GM21786 (cell line): ENCODE results near the gene RTL10.

Source experiments
- ATAC-seq: cut with Tn5 transposase; IDR thresholded peaks from one replicate; pipeline ENCODE4 v1.9.1; 2021; ENCODE audit not compliant: unreplicated experiment

RTL10 gene

DNA sequence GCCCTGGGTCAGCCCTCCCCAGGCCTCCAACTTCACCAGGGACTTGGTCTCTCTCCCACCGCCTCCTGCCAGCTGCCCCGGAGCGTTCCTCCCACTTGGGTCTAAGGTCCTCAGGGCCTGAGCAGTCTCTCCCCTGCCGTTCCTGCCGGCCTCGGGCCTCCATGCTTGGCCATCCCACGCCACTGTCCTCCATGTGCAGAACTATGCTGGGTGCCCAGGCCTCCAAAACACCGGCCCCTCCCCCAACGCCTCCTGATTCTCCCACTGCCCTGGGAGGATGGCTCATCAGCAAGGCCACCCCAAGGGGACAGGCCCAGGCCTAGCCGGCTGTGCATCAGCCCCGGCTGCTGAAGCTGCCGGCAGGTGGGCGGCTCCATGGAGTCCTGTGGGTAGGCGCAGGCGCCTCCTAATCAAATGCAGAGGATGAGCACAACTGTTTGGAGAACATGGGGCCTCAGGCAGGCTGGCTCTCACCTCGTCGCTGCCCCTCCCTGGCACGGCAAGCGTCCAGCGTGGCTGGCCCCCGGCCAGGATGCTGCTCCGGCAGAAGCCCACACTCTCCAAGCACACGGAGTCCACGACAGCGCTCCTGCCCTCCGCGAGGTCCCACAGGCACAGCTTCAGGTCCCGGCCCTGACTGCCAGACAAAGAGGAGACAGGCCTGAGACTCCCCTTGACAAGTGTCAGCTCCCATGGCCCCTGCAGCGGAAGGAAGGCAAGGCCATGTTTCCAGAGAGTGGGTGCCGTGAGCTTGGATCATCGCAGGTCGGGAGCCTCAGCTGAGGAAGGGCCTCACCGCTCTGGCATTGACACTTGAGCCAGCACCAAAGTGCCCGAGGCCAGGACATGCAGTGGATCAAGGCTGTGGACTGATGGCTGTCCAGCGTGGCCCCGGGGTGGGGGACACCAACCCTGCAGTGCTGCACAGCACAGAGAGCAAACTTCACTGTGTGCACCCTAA is 42.6 kb downstream of the RTL10 start:
- ATAC-seq = no peak

DNA sequence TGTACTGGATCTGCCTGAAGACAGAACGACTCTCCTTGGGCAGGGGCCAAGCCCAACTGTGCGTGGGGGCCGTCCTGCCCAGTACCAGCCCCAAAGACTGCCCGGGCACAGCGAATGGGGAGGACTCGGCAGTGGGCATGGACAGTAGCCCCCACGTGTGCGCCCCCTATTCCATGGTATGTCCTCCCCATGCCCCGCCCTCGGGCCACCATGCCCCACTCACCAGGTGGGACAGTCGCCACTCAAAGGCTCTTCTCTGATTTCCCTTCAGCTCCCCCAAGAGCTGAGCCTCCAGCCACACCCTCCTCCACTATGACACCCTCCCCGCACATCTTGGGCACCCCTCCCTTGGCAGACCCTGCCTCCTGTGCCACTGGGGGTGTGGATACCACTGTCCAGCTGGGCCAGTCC is 43.5 kb downstream of the RTL10 start:
- ATAC-seq = no peak

DNA sequence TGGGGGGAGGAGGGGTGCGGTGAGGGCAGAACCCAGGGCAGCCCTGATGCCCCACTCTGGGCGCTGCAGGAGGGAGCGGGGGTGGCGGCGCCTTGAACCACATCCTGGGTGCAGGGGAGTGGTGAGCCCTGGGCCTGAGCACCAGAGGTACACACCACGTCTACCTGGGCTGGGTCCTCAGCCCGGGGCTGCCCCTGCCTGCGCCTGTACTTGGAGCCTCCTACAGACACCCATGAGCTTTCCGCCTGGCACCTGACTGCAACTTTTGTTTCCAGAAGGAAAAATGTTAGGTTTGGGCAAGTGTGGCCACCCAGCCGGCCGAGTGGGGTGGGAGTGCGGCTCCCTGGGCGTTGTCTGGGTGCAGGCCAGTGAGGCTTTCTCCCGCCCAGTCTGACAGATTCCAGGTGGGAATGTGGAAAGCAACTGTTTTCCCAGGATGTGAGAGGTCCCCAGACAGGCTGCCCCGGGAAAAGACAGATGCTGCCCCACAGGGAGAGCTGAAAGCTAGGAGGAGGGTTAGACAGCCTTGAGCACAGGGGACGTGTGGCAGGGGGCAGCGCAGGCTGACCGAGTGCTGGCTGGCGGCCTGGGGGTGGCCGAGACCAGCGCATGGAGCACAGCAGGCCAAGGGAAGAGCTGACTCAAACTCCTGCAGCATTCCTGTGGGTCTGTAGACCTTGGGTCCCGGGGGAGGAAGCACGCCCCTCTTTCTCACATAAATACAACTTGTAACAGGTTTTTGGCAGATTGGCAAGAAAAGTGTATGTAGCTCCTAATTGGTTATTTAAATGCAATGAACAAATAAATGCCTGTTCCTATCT is 44.1 kb downstream of the RTL10 start:
- no peak for ATAC-seq

DNA sequence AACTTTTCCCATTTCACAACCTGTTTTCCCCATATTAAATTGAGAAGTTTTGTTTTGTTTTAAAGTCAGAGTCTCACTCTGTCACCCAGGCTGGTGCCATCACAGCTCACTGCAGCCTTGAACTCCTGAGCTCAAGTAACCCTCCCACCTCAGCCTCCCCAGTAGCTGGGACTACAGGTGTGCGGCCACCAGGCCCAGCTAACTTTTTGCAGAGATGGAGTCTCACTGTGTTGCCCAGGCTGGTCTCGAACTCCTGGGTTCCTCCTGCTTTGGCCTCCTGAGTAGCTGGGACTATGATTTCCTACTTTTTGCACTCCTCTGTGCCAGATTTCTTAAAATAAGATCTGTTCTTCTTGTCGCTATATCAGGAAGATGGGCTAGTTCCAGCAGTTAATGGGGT is 44.9 kb downstream of the RTL10 start:
- ATAC-seq = no peak

DNA sequence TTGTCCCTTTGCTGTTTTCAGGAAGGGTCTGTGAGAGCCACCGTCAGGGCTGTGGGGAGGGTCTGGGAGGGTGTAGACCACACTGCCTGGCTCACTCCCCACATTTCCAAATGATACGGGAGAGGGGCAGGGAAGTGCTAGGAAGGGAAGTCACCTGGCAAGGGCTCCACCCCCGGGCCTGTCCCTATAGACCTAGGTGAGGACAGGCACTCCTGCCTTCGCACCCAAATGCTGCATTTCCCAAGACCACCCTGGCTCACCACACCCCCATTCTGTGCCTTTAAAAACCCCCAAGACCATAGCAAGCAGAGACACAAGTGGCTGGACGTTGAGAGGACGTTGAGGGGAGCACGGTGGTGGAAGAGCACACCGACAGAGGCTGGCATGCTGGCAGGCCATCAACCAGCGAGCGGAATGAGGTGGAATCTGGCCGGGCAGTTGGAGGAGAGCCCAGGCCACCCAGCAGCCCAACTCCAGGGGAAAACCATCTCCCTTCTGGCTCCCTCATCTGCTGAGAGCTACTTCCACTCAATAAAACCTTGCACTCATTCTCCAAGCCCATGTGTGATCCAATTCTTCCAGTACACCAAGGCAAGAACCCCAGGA is 45.7 kb downstream of the RTL10 start:
- no peak for ATAC-seq

DNA sequence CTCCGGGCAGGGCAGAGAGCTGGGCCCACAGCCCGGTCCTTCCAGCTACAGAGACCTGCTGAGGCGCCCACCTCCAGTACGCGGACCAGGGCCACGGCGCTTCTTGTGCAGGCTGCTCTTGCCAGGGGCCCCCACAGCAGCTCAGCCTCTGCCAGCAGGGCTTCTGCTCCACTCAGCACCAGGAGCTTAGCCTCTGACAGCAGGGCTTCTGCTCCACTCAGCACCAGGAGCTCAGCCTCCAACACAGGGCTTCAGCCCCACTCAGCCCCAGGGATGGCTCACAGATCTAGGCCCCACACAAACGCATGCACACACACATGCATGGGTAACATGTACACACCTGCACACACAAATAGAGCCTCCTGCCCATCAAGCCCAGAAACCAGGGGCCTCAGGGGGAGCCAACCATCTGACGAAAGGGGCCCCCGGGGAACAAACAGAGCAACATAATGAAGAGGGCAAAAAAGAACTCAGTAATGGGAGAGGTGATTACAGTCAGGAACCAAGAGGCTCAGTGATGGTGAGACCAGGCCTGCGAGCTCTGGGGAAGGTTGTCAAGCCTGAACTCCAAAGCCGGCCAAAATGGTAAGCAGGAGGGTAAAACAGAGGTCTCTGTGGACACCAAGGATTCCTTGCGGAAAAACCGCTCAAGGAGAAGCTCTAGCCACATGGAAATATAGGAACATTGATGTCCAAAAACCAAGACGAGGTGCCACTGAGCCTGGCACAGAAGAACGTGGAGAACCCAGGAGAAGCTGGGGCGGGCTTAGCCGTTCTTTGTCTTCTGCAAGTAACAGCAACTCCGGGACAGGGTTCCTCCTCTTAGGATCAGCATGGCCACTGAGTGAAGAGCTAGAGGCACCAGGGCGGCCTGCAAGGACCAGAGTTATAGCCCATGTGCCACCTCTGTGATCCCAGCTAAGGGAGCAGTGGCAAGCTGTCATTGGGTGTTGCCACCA is 46.5 kb downstream of the RTL10 start:
- ATAC-seq = no peak

DNA sequence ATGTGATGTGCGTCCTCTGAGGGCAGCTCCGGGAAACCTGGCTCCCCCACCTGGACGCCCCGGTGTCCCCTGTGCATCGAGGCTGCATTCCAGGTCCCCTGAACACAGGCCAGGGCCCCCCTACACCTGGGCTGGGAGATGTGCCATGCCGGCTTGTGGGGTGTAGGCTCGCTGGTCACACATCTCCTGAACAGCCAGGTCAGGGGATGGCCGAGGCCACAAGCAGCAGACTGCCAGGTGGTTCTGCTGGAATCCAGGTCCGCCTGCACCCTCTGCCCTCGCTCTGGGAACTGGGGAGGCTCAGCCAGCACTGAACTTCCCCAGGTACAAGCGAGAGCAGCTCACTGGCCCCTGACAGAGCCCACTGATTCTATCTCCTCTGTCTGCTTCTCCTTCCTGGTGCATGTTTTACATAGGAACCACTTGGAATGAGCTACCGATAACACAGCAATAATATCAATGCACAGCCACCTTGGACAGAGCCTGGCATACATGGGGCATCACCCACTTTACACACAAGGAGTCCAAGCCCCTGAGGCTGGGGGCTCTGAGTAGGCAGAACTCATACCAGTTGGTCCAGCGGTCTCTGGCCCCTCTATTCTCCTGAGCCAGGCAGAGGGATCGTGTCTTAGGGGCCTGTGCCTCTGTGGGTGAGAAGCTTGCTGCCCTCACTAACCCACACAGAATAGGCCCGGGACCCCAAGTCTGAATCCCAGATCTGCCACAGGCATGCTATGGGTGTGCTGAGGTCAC is 47.3 kb downstream of the RTL10 start:
- ATAC-seq = no peak

DNA sequence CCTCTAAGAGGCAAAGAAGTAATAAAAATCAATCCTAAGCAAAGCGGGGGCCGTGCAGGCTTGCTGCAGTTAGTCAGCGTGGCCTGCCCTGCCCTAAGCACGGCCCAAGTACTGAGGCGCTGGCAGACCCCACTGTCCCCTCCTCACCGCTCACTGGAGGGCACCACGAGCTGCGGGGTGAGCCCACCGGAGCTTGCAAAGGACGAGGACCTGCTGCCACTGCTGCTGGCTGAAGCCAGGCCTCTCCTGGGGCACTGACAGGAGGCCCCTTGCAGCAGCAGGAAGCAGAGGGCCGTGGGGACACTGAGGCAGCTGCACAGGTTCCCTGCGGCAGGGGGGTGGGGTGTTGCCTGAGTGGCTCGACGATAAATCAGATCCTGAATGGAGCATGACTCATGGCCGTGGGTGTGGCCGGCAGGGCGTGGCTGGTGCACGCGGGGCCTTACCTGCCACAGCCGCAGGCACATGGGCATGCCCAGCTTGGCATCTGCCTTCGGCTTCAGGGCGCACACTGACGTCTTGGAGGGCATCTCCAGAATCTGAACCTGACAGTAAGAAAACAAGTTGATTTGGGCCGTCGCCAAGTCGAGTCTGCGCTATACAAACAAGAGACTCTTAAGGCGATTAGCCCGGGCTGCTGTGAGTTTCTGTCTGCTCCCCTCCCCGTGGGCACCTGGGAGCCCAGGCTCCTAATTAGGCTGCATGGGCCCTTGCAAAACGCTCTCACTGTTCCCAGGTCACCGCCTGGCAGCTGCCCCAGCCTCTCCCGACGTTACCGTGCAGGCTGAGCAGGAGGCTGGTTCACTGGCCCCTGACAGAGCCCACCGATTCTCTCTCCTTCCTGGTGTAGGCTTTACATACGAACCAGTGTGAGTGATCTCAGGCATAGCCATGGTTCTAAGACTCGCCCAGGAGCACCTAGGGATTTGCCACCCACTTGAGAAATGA is 48.2 kb downstream of the RTL10 start:
- ATAC-seq = no peak

DNA sequence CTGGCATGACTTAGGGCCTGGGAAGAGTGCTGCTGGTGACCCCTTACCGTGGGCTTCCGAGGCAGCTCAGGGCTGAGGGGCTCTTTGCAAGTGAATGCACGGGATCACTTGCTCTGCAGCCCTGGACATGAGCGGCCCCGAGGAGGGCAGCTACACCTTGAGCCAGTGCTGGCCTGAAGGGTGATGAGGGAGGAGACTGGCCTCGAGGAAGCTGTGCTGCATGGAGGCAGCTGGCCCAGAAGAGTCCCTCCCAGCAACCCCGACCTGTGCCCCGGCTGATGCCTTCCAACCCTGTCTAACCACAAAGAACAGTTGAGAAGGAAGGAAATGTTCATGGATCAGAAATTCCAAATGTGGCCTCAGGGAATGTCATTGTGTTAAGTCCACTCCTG is 48.9 kb downstream of the RTL10 start:
- ATAC-seq = no peak
